Bronchial epithelial cell (primary cell): Measurements from ENCODE around the gene ASIC4. TPM values are rescaled to one million over a fixed set of nuclear protein-coding genes. Genes with fewer than 3 reads are reported as not detected.

Experiments
- DNase-seq: peaks from one replicate; pipeline ENCODE4 v3.0.0-alpha.2; 2010; ENCODE audit warnings: low read depth
- FAIRE-seq: peaks from 2 replicates; lab custom pipeline; 2011; peaks lifted over from hg19 to GRCh38; lab: Jason Lieb, UNC
- H3K27me3 ChIP-seq: 2 replicates; pipeline ENCODE4 v1.5.1; 2011; ENCODE audit warnings: low read length; ENCODE audit not compliant: control insufficient read depth, insufficient read depth
- H3K36me3 ChIP-seq: 2 replicates; pipeline ENCODE4 v1.5.1; 2011; ENCODE audit warnings: low read length; ENCODE audit not compliant: control insufficient read depth, insufficient read depth
- H3K4me3 ChIP-seq: 2 replicates; pipeline ENCODE4 v1.5.1; 2011; ENCODE audit warnings: mild to moderate bottlenecking, low read depth, low read length, control low read depth
- total RNA-seq: library from RNA; depleted of rRNA; stranded (reverse); fragments of >200 nt; gene quantifications from 2 replicates; pipeline ENCODE4 v1.2.1, GENCODE V29; 2014
- TF ChIP-seq, protein P1 (sequence below): IDR thresholded peaks from 2 replicates; pipeline ENCODE4 v1.5.1; 2011; ENCODE audit warnings: mild to moderate bottlenecking, moderate library complexity, low read length, control low read depth, inconsistent platforms; ENCODE audit not compliant: insufficient read depth, severe bottlenecking

The ASIC4 gene
- total RNA-seq, 1 donor from 2014 or later, result 0.53 TPM

DNA sequence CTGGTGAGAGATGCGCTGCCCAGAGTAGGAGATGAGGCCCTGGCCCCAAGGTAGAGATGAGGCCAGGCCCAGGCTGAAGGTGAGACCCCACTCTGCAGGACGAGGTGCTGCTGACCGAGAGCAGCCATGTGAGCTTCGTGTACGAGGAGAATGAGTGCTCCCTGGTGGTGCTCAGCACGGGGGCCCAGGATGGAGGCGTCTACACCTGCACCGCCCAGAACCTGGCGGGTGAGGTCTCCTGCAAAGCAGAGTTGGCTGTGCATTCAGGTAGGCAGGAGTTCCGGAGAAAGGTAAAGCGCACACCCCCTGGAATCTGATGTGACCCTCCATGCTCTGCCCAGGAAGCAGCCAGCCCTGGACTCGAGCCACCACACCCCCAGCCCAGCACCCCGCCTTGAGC lies 37.1 kb upstream of the ASIC4 start:
- FAIRE-seq (no peak), DNase-seq (no peak)
- Histone ChIP-seq H3K27me3 (peaks cover 2% of the 10 kb centered on the region), H3K4me3 (no peak overlapping the region), H3K36me3 (peaks cover 4% of the 10 kb centered on the region)
- TF ChIP-seq, protein P1, sequence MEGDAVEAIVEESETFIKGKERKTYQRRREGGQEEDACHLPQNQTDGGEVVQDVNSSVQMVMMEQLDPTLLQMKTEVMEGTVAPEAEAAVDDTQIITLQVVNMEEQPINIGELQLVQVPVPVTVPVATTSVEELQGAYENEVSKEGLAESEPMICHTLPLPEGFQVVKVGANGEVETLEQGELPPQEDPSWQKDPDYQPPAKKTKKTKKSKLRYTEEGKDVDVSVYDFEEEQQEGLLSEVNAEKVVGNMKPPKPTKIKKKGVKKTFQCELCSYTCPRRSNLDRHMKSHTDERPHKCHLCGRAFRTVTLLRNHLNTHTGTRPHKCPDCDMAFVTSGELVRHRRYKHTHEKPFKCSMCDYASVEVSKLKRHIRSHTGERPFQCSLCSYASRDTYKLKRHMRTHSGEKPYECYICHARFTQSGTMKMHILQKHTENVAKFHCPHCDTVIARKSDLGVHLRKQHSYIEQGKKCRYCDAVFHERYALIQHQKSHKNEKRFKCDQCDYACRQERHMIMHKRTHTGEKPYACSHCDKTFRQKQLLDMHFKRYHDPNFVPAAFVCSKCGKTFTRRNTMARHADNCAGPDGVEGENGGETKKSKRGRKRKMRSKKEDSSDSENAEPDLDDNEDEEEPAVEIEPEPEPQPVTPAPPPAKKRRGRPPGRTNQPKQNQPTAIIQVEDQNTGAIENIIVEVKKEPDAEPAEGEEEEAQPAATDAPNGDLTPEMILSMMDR, result no peak

DNA sequence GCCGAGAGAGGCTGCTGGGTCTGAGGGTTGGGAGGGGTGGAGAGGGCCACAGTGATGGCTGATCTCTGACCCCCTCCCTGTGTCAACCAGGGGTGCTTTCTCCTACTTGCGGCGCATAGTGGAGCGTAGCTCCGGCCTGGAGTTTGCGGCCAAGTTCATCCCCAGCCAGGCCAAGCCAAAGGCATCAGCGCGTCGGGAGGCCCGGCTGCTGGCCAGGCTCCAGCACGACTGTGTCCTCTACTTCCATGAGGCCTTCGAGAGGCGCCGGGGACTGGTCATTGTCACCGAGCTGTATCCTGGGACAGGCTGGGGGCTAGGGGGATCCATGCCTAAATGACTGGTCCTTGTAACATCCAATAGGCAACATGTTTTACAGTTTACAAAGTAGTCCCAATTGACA lies 36.5 kb upstream of the ASIC4 start:
- FAIRE-seq, result no peak
- Histone ChIP-seq H3K36me3 (peaks cover 4% of the 10 kb centered on the region), H3K27me3 (peaks cover 7% of the 10 kb centered on the region), H3K4me3 (no peak overlapping the region)
- DNase-seq, result no peak
- TF ChIP-seq, protein P1, result no peak

DNA sequence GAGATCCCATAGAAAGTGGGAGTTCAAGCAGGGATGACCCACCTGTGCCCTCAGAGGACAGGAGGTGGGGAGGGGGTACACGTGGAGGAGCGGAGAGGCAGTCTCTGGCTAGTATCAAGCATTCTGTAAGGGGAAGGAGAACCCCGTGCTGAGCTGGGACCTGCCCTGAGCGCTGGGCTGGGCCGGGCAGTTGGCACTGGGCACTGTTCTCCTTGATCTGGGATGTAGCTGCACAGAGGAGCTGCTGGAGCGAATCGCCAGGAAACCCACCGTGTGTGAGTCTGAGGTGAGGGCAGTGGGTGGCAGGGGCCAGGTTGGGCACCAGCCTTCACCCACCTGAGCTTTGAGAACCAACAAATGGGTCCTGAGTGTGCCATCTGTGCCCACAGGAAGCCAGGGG lies 35.4 kb upstream of the ASIC4 start:
- no peaks in the 10 kb centered on the region for H3K36me3 ChIP-seq
- TF ChIP-seq, protein P1, result no peak
- DNase-seq (no peak), FAIRE-seq (no peak)
- H3K4me3 ChIP-seq, result no peak overlapping the region
- peaks cover 10% of the 10 kb centered on the region for H3K27me3 ChIP-seq

DNA sequence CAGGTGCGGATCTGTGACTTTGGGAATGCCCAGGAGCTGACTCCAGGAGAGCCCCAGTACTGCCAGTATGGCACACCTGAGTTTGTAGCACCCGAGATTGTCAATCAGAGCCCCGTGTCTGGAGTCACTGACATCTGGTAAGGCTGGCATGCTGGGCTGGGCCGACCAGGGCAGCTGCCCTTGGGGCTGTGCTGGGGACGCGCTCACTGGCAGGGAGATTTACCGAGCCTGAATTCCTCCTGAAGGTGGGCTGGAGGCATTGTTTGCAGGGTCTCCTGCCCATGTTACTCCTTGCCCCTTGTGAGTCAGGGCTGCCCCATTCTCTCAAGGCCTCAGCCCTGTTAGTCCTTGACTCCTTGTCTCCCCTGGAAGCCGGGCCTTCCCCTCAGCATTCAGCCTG lies 34.3 kb upstream of the ASIC4 start:
- H3K36me3 ChIP-seq, result no peaks in the 10 kb centered on the region
- TF ChIP-seq, protein P1, result no peak
- FAIRE-seq (no peak), DNase-seq (no peak)
- H3K4me3 ChIP-seq, result no peak overlapping the region
- peaks cover 21% of the 10 kb centered on the region for H3K27me3 ChIP-seq

DNA sequence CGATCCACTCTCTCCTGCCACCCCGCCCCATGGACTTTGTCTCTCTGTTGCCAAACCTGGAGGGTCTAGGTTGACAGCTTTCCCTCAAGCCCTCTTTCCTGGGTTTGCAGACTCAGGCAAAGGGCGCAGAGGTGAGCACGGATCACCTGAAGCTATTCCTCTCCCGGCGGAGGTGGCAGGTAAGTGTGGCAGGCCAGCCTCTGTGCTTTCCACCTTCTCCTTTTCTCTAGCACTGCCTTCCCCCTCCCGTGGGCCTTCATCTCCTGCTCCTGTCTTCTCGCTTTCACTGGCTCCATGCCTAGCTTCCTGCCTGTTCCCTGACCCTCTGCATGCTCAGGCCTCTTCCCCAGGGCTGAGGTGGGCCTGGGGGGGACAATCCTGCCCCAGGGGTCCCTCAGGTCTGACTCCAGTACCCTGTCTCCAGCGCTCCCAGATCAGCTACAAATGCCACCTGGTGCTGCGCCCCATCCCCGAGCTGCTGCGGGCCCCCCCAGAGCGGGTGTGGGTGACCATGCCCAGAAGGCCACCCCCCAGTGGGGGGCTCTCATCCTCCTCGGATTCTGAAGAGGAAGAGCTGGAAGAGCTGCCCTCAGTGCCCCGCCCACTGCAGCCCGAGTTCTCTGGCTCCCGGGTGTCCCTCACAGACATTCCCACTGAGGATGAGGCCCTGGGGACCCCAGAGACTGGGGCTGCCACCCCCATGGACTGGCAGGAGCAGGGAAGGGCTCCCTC lies 31.4 kb upstream of the ASIC4 start:
- DNase-seq (no peak), FAIRE-seq (no peak)
- Histone ChIP-seq H3K4me3 (no peak overlapping the region), H3K27me3 (peaks cover 33% of the 10 kb centered on the region), H3K36me3 (no peaks in the 10 kb centered on the region)
- TF ChIP-seq, protein P1, result no peak
